Fibroblast of skin of left biceps (primary cell): ENCODE data around the gene NEDD9.

Experiments used
- DNase-seq, 2 experiments: peaks; one replicate each; pipeline ENCODE4 v3.0.0-alpha.2; 2013; ENCODE audit warnings: low read depth in 2 of 2

Gene NEDD9

DNA sequence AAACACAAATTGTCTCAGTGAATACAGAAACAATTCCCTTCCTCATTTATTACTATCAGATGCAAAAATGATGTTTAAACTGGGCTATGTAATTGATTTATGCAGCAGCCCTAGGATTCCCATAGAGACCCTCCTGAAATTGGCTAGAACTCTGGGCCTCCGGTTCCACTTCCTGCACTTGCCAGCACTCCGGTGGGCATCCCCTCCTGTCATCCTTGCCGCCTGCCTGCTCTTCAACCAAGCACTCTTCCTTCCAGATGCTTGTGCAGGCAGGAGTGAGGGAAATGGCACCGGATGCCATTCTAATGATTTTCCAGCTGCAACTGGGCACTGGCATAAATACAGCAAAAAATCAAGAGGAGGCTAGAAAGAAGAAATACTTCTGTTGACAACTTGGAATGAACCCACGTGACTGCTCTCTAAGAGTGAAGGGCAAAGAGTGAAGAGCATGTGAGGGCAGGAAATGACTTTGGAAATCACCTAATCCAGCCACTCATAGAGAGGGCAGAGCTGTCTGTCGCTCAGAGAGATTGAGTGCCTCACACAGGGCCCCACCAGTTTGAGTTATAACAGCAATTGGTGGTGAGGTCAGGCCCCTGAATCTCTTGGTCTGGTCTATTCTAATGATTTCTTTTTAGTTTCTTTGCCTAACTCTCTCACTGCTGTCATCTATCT lies 3.7 kb upstream of the NEDD9 start:
- DNase-seq = no peak

DNA sequence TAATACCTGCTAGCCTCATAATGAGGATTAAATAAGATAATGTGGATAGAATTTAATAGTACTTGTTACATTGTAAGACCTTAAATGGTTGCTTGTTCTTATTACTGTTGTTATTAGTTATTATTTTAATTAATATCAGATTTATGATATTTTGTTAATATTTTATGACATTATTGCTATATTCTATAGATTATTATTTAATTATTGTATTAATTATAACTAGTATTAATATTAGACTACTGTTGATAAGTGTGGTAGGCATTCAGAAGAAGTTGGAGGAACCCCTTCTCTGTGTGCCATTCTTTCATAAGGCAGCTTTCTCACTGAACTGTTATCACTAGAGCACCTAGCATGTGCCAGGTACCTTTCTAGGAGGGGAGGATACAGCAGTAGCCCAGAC lies 2.6 kb upstream of the NEDD9 start:
- no peak for DNase-seq

DNA sequence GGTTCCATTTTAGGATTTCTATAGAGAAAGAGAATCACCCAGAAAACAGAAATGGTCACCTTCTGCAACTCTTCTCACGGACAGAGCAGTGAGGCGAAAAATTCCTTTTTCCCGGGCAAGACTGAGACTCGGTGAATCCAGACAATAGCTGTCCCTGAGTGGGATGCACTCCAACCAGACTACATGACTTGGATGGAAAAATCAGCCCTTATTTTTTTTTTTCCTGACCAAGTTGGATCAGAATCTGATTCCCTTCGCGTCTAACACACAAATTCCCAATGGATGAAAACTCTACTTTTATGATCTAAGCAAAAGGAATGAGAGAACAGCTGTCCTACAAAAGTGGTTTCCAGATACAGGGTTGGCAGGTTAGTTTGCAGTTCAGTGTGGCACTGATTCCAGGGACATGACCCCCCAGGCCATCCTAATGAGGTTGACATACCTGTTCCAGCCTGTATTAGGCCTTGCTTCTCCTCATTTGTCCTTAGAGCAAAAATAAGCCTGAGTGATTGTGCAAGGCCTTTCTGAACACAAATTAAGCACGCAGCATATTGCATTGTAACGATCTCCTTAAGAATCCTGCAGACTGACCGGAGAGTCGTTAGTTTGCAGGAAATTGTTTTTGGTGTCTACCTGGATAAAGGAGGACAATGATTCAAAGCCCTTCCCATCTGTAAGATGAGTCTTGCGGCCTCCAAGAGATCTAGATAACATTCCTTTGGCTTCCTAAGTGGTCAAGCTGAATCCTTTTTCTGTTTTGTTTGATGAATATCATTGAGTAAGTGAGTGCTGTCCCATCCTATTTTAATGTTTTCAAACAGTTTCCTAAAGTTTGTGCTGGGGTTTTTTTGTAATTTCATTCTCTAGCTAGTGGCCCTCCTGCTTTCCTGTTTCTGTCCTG lies 1.5 kb upstream of the NEDD9 start:
- no peak for DNase-seq

DNA sequence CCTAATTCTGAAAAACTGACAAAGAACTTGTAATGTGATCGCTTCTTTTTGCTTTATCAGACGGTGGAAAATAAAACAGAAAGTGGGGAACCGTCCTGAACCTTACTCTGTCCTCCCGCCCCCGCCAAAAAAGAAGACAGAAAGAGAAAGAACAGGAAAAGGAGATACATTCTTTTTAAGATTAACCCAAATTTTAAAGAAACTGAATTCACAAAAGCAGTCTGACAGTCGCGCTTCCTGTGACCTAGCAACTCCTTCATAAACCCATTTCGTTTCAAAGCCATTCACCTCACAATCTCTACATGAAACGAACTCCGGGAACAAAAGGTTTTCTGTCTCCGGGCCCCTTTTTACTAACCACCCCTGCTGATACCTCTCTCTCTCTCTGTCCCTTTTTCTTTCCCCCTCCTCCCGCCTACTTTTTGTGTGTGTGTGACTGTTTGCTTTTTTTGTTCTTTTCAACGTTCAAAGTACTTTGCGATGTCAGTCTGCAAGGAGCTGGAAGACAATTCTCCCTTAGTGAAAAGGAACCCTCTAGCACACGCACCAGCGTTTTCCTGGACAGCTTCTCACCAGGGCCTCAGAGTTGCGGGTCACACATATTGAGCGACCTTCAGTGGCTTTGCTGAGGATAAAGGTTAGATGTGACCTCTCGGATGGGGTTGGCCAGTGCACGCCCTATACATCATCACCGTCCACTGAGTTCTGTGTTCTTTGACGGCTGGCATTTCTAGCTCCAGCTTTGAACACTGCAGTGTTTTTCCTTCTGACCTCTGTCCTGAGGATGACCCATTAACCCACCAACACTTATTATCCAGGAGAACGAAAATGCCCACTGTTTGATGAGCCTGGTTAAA lies 530 bp upstream of the NEDD9 start:
- no peak for DNase-seq

GRCh38 chr6:11231564-11232192 lies 790 bp downstream of the NEDD9 start:
- no peak for DNase-seq

- DNase-seq = no peak
Measured at GRCh38 chr6:11231108-11231463, 1.4 kb downstream of the NEDD9 start.

DNA sequence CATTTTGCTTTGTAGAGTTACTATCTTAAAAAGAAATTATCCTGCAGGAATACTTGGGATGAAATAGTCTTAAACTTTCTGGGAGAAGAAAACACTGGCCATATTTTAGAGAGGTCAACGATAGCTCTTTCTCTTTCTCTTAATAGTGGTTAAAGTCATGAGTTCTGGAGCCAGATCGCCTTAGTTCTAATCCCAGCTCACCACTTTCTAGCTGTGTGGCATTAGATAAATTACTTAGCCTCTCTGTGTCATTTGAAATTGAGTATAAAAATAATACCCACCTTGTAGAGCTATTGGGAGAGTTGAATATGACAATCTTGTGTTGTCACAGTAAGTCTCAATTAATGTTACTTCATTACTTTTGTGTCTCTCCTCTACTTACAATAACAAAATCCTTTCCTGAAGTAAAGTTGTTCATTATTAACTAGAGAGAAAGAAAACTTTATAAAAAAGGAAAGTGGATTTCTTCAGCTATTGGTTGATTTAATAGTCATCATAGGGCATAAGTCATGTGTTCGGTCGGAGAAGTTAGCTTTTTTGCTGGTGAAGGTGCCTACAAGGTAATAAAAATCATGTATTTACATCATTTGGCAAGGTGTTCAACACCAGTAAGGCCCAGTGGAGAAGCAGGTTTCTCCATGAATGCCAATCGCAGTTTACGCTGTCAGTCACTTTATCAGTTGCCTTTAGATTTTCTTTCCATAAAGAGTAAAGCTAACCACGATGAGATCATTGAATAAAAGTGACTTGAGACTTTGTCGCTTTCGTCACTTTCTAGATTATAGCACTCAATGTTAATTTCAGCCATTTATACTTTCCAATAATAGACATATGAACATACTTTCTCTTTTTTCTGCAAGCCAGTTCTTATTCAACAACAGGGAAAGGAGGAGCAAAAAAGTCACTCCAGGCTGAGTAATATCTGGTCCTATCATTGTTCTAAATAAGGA lies 2.0 kb downstream of the NEDD9 start:
- DNase-seq = no peak

GRCh38 chr6:11229655-11230046 lies 2.8 kb downstream of the NEDD9 start:
- no peak for DNase-seq

- no peak for DNase-seq
Measured at GRCh38 chr6:11228935-11229654, 3.4 kb downstream of the NEDD9 start.

- DNase-seq = no peak
Measured at GRCh38 chr6:11227698-11228097, 4.8 kb downstream of the NEDD9 start.

DNA sequence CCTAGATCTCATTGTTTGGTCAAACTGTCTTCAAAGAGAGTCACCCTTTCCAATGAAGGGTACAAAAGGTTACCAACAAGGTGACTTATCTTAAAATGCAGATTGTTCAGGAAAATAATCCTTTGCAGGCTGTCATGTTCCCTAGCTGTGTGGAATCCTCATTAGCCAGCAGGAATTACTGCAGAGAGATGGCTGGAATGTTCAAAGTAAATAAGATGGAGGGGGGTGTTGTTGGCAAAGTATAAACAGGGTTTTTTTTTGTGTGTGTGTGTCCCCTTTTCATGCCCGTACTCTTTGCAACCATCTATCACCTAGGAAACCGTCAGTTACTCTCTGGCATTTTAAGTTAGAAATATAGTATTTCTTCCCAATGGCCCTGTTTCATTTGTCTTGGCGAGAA lies 6.5 kb downstream of the NEDD9 start:
- DNase-seq = no peak

- DNase-seq = no peak
Measured at GRCh38 chr6:11224966-11225463, 7.5 kb downstream of the NEDD9 start.

GRCh38 chr6:11224252-11224965 lies 8.1 kb downstream of the NEDD9 start:
- no peak for DNase-seq

DNA sequence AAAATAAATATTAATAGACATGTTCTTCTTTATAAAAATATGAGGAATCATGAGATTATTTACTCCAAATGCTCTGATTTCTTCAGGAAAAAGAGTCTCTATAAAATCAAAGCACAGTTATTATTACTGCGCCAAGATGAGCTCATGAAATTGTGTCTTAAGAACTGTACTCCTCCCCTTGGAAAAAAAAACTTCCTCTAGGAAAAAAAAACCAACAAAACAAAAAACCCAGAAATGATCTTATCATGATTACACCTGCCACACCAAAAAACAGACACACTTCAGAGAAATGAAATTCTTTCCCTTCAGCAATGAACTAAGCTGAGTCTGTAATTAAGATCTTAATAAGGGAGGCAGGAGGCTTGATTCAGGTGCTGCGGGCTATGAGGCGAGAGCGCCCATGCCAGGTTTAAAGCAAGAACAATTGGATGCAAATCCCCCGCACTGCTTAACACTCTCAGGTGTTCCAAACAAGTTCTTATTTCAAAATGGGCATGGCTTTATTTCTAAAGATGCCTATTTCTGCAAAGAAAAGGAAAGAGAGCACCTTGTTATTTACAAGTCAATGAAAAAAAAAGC lies 9.1 kb downstream of the NEDD9 start:
- no peak for DNase-seq

- no peak for DNase-seq
Measured at GRCh38 chr6:11222385-11223277, 9.8 kb downstream of the NEDD9 start.

GRCh38 chr6:11221623-11222384 lies 10.7 kb downstream of the NEDD9 start:
- no peak for DNase-seq

DNA sequence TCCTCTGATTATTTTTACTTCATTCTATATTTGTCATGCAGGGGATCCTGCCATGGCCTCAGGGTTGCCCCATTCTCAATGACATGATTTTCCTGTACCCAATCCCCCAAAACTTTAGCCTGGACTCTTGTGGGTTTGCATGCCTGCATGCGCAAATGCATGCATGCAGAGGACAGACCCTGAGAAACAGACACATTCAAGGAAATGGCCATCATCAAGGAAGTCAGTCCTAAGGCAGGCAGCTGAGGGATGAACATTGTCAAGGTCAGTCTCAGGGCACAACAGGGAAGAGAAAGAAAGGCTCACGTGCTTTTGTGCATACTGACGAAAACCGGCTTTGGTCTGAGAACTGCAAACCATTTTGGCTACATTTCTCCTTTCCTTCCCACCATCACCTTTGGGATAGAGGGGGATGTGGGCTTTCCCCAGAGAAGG lies 13.1 kb downstream of the NEDD9 start:
- DNase-seq = no peak
